Activated T-helper 1 cell treated with anti-CD3 and anti-CD28 coated beads, Interleukin-2, amount 50 U/mL, for 16 hours (primary cell): ENCODE measurements around the gene FOXC1.

ENCODE experiments used
- DNase-seq, 2 donors: peaks; one replicate each; pipeline ENCODE4 v3.0.0-alpha.2; 2020; ENCODE audit warnings: low read depth in 1 of 2, low spot score in 1 of 2

Gene FOXC1

DNA sequence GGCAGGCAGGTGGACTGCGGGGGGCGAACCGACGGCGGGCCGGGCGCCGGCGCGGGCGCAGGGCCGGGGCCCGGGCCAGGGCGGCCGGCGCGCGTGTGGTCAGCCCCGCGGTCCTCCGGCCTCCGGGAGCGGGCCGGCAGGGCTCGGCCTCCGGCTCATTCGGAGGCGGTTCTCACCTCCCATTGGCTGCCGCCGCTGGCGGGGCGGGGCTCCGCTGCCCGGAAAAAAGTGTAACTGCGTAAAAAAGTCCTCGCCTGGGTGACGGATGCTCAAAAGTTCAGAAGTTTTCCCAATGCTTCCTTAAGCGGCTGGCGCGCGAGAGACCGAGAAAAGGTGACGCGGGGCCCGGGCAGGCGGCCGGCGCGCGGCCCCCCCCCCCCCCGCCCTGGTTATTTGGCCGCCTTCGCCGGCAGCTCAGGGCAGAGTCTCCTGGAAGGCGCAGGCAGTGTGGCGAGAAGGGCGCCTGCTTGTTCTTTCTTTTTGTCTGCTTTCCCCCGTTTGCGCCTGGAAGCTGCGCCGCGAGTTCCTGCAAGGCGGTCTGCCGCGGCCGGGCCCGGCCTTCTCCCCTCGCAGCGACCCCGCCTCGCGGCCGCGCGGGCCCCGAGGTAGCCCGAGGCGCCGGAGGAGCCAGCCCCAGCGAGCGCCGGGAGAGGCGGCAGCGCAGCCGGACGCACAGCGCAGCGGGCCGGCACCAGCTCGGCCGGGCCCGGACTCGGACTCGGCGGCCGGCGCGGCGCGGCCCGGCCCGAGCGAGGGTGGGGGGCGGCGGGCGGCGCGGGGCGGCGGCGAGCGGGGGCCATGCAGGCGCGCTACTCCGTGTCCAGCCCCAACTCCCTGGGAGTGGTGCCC lies at the start of gene FOXC1:
FOXC1 (plus strand) TSS at position 268 of the 849 bp plus-strand sequence; CDS start at position 799, 531 bp downstream.
- DNase-seq, result no peak

DNA sequence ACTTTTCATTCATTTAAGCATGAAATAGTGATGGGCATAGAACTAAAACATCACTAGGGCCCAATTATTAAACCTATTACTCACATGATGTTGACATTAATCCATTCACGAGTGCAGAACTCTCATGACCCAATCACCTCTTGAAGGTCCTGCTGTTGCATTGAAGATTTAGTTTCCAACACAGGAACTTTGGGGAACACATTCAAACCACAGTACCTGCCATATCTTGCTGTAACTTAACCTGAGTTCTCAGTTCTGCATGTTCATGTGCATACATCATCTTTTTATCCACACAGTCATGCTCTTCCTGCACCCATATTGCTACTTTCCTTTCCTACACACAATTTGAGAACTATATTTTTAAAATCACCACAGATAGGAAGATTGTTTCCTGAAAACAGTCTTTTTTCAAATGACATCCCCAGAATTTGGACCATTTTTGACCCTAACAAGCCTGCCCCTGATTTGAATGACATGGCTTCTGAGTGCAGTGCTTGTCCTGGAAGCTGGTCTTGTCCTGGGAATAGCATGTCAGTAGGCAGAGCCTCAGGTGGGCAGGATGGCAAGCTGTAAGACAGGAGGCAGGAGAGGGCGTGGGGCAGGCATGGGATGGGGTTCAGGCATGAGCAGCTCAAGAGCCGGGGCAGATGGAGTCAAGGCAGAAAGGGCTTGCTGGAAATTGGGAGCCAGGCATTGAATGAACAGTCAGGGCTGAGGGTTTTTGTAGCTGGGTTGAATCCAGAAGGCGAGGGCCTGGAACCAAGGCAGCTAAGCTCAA lies 49.2 kb upstream of the FOXC1 start:
- DNase-seq, result no peak

DNA sequence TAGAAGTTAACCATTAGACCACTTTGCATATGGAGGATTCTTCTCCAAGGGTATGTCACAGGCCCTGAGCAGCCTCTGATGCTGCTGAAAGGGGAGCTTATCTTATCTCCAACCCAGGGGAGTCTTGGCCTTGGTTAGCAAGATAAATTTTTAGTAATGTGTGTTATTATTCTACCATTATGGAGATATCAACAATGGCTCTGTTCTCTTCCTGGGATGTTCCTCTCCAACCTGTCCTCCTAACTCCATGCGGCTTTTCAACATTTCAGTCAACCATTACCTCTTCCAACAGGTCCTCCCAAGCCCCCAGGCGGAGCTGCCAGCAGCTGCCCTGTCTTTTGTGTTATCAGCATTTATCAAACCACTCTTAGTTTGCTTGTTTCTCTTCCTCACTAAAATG lies 48.4 kb upstream of the FOXC1 start:
- no peak for DNase-seq

DNA sequence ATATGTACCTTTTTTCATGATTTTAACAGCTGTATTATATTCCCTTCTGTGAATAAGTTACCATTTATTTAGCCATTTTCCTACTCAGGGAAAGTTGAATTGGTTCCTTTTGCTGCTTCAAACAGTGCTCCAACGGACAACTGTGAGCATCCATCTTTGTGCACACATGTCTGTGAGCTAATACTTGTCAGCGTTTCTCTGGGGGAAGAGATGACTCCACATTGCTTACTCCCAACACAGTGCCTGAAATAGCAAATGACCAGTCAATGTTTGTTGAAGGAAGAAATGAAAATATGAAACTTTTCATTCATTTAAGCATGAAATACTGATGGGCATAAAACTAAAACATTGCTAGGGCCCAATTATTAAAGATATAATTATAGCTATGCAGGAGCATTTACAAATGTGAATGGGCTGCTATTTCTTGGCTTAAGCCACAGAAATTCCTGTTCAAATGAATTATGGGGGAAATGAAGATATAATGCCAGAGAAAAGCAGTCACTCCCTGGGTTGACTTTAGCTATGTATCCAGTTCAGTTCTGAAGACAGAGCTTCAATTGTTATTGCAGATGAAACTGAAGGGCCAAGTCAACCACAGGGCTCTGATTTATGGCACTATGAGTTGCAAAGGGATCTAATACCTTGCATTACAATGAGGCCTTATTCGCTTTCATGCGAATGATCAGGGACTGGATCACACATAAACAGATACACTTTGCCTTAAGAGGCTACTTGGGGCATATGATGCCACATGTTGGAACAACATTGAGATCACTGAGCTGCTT lies 47.4 kb upstream of the FOXC1 start:
- no peak for DNase-seq

DNA sequence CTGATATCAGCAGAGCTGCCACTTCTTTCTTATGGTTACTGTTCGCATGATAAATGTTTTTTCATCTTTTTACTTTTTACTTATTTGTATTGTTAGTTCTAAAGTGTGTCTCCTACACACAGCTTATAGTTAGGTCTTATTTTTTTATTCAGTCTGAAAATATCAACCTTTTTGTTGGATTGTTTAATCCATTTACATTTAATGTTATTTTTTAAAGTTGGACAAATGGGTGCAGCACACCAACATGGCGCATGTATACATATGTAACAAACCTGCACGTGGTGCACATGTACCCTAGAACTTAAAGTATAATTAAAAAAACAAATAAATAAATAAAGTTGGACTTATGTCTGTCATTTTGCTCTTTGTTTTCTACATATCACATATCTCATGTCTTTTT lies 40.3 kb upstream of the FOXC1 start:
- DNase-seq, result no peak

DNA sequence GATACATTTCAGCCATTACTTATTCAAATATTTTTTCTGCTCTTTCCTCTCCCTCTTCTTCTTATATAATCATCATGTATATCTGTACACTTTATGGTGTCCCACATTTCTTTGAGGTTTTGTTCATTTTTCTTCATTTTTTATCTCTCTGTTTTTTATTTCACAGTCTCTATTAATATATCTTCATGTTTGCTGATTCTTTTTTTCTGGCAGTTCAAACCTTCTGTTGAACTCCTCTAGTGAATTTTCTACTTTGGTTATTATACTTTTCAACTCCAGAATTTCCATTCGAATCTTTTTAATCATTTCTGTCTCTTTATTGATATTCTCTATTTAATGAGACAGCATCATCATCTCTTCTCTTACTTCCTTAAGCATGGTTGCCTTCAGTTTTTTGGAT lies 38.9 kb upstream of the FOXC1 start:
- no peak for DNase-seq

DNA sequence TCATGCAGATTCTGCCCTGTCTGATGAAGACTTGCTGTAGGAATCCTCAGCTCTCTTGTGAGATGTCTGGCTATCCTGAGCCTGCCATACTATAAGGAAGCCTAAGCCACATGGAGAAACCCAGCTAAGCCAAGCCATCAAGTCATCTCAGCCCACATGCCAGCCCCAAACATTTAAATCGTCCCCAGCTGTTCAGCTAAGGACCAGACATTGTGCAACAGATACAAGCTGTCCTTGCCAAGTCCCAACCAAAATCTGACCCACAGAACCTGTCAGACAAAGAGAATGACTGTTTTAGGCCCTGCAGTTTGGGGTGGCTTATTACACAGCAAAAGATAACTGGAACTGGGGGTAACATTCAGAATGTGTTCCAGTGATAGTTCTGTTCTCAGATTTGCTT lies 36.8 kb upstream of the FOXC1 start:
- no peak for DNase-seq

DNA sequence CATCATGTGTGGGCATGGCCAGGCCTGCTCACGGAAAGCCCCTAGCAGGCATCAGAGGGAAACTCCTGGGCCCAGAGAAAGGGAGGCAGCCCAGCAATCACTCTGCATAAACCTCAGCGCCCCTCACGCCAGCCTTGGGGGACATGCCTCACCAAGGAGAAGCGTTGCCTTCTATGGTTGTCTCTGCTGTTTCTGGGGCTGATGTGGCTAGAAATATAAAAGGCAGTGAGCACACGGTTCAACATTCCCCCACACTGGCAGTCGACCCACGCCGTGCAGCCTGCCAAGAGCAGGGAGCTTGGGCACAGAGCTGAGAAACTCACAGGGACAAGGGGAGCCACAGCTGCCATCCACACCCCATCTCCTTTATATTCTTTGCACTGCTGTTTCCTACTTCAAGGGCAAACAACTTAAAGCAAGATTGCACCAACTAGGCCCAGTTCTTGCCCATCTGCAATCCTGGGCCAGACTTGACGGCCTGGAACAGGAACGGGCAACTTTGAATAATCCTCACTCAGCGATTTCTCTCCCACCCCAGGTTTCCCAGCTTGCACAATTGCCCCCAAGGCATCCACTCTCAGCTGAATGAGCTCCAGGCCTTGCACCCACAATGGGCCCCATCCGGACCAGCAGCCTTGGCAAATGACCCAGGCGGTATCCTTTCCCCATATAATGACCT lies 35.5 kb upstream of the FOXC1 start:
- no peak for DNase-seq

DNA sequence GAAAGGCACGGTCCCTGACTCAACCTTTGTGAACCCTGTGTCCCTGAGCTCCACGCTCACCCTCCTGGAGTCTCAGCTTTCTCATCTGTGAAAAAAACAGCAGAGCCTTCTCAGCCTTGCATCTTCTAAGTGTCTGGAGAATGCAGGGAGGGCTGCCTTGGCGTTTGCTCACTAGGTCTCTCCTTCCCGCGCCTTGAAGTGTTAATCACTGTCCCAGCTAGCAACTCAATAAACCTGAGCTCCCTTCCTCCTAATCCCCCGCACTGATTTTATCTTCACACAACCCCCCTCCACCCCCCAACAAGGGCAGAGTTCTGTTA lies 34.9 kb upstream of the FOXC1 start:
- no peak for DNase-seq

DNA sequence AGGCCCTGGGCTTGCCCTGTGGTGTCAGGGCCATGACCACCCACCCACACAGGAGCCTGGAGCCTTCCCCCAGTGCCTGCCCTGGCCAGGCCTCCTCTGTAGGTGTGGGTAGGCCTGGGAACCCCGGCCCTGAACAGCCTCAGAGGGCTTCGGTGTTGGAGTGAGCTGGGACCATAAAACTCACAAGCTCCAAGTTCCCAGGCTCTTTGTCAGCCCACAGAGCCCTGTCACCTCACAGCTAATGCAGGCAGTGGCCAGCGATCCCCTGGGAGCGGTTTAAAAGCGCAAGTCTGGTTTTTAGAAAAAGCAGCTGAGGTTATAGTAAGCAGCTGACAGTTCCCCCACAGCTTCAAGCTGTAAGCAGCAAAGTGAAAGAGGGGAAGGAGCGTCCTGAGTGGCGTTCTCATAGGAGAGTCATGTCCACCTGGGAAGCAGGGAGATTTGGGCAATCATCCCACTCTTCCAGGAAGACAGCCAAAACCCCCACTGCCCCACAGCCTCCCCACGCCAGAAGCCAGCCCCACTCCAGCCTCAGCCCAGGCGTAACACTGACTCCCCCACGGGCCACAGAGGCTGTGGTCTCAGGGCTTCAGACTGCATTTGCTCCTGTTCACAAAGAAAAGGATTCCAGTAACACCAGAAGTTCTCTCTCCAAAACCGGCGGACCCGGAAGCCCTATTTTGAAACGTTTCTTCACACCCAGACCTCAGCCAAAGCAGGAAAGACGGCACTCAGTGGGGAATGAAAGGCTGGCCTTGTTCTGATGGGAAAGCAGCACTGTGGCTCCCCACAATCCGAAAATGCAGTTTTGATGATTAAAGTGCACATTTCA lies 34.3 kb upstream of the FOXC1 start:
- DNase-seq, result no peak

DNA sequence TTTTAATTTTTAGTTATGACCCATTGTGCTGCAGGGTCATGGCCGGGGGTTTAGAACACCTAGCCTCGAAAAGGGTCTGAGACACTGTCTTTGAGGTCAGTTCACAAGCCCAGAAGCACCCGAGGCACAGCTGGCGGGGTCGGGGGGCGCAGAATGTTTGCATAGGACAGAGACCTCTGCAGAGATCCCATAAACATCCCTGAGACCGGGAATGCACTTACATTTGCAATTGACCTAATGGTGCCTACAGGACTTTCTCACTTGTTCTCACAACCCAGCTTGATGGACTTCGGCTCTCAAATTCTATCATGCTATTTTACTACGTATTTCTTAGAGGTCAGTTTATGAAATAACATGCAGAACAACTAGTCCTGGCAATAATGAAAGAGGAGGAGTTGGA lies 33.5 kb upstream of the FOXC1 start:
- DNase-seq, result no peak

DNA sequence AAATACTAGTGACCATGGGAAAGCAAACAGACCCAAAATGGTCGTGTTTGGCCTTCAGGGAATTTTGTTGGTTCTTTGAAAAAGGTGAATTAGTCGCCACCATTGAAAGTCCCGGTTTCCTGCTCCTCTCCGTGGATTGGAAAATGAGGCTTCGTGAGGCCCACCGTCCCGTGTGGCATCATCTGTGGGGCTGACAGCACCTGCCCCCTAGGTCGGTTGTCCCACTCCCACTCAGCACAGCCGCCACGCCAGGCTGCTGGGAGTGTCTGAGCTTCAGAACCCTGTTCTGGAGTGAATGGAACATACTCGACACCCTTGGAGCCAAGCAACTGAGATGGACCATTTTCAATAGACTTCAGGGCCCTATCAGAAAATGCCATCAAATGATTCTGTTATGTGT lies 33.0 kb upstream of the FOXC1 start:
- DNase-seq, result no peak

DNA sequence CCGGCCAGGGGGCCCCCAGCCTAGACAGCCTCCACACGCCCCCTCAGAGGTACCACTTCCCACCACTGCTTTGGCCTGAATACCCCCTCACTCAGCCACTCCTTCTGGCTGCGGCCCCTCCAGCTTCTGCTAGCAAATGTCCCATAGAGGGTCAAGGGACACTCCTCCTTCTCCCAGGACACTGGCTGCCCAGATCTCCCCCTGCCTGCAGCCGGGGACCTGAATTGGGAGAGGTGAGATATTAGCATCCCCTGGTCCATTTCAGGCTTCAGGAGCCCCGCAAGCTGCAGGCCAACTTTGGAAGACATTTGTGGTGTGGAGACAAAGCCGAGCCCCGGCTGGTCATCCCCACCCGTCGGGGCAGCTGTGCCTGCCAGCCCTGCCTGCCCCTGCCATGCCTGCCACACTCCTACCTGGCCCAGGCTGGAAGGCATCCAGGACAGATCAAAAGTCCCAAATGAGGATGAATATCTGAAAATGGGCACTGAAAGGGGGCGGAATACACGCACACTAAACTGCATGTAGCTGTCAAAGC lies 32.5 kb upstream of the FOXC1 start:
- DNase-seq, result no peak

DNA sequence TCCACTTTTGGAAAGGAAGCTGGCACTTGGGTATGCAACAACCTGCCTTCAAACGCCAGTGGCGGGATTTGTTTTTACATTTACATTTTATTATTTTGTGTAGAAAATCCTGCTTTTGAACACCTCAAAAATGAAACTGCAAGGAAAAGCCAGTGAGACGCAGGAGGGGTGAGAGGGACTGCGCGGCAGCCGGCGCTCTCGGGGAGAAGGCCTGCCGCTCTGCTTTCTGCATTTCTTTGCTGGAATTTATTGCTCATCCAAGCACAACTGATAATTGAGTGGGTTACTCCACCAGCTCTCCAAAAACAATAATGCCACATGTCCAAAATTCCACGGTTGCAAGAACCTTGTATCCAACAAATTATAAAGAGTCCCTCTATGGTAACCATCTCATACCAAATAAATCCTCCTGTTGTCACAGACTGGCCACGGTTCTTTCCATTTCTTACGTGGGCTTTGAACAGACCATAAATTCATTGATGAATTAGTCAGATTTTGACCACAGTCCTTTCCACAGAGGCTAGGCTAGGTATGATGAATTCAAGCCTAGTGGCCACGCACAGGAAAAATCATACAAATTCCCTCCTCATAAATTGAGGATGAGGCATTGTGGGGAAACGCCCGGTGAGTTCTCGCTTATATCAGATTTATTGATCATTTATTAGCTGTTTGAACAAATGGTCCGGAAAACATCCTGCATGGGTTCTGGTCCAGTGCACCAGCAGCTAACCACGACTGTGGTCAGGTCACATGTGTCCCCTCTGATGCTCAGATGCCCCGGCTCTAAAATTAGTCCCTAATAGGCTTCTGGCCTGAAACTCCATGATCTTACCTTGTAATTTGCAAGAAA lies 31.6 kb upstream of the FOXC1 start:
- DNase-seq, result no peak

DNA sequence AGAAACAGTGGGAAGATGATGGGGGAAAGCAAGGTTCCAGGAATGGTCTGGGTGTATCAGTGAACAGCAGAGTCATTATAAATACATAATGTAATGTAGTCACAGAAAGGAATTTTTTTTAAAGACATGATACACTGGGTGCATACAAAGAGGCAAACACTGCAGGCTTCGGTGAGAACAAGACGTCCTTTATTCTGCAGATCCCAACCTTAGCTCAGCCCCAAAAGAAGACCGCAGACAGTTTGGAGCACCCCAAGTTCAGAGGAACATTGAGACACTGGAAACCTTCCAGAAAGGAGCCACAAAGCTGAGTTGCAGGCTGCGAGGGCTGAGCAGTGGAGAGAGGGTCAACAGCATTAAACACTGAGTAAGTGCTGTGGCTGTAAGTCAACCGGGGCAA lies 30.6 kb upstream of the FOXC1 start:
- DNase-seq, result no peak

DNA sequence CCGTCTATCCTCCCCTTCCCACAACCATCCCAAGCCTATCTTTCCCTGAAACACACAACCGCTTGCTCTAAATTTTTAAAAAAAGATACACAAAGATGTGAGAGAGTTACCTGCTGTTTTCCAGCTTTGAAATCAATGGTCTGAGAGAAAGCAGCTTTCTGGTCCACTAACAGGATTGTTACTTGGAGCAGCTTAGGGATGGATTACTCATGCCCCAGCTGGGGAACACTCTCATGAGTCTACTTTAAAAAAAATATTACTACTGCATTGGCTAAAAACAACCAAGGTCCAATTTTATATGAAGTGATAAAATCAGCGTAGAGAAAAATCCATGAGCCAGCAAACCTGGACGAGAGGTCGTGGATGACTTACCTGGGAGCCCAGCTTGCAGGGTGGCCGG lies 29.6 kb upstream of the FOXC1 start:
- DNase-seq, result no peak

DNA sequence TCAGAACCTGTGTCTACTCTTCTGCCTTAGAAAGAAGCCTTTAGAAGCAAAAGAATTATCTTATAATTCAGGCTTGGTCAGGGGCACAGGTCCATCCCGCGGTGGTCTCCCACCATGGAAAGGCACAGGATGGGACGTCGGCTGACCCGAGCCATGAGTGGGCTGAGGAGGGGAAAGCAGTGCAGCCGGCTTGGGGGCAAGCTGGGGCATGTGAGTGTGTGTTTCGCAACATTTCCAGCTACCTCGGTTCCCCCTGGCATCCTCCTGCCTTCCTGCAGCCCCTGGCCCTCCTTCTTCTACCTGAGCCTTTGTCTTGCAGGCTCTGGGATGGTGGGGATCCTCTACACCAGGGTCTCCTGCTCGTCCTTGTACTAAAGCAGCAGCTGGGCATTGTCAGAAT lies 29.1 kb upstream of the FOXC1 start:
- DNase-seq, result no peak

DNA sequence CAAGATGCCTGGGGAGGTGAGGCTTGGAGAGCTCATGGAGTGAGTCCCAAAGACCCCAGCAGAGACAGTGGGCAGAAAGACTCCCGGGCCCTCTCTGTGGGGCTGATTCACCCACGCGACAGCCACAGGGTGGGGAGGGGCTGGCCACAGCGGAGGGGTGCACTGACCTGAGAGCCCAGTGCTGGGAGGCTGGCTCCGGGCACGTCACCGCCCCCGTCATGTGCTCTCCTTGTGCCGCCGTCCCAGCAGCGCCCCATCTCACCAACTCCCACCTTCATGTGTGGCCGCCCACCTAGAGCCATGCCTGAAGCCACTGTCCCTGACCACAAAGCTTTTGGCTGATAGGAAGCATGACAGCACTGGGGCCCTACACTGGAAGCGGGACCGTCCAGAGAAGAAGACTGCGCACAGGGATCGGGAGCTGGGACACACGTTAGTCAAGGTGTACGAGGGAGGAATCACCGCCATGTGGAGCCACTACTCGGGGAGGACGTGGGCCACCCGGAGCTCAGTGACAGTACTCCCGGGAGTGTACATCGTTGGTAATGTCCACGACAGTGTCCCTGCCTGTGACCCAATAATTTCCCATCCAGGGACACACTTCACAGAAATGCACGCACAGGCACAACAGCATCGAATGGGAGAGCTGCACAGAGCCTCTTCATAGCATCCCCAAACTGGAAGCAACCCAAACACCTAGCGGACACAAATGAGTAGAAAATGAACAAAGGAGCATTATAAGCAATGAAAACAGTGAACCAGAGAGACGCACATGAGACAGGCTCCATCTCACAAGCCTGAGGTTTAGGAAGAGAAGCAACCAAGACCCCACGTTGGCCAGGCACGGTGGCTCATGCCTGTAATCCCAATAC lies 28.4 kb upstream of the FOXC1 start:
- DNase-seq, result no peak
